ENCODE measurements around the gene SHROOM3.
A peak's percentile ranks its signal among the peaks of the same experiment; 100 is the strongest.

SHROOM3 gene

GRCh38 chr4:76589402-76589801 is 154.4 kb downstream of the SHROOM3 start:
- TF ChIP-seq NFIC (IDR thresholded peaks at IDR 0.05) (peak; percentile 55), ZBTB7A (IDR thresholded peaks at IDR 0.05; ENCODE audit: low read depth) (no peak), TEAD4 (IDR thresholded peaks at IDR 0.05) (peak; percentile 88)

- TF ChIP-seq CREB1 (IDR thresholded peaks at IDR 0.05; ENCODE audit: low read depth) (0 out of 2 replicates have a peak, but pooled peaks have one; percentile 1), CEBPB (IDR thresholded peaks at IDR 0.05) (no peak), TCF12 (IDR thresholded peaks at IDR 0.05; ENCODE audit: low read depth) (peak; percentile 85), YY1 (IDR thresholded peaks at IDR 0.05; ENCODE audit: low read depth) (peak; percentile 47; the same call in 1 of the 2 replicates), NFIC (IDR thresholded peaks at IDR 0.05) (peak; percentile 20), TEAD4 (IDR thresholded peaks at IDR 0.05) (peak; percentile 99), ZBTB7A (IDR thresholded peaks at IDR 0.05; ENCODE audit: low read depth) (no peak), EP300 (IDR thresholded peaks at IDR 0.05; ENCODE audit: borderline replicate concordance) (peak; percentile 76; the same call in 1 of the 2 replicates), USF1 (IDR thresholded peaks at IDR 0.05) (no peak), TAF1 (IDR thresholded peaks at IDR 0.05; ENCODE audit: low read depth) (0 out of 2 replicates have a peak, but pooled peaks have one; percentile 12), FOXM1 (IDR thresholded peaks at IDR 0.05; ENCODE audit: borderline replicate concordance, low read depth) (peak; percentile 54)
- TF ChIP-seq, protein P1, sequence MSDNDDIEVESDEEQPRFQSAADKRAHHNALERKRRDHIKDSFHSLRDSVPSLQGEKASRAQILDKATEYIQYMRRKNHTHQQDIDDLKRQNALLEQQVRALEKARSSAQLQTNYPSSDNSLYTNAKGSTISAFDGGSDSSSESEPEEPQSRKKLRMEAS (IDR thresholded peaks at IDR 0.05): peak; percentile 20; the same call in 1 of the 2 replicates
- TF ChIP-seq, protein P2, sequence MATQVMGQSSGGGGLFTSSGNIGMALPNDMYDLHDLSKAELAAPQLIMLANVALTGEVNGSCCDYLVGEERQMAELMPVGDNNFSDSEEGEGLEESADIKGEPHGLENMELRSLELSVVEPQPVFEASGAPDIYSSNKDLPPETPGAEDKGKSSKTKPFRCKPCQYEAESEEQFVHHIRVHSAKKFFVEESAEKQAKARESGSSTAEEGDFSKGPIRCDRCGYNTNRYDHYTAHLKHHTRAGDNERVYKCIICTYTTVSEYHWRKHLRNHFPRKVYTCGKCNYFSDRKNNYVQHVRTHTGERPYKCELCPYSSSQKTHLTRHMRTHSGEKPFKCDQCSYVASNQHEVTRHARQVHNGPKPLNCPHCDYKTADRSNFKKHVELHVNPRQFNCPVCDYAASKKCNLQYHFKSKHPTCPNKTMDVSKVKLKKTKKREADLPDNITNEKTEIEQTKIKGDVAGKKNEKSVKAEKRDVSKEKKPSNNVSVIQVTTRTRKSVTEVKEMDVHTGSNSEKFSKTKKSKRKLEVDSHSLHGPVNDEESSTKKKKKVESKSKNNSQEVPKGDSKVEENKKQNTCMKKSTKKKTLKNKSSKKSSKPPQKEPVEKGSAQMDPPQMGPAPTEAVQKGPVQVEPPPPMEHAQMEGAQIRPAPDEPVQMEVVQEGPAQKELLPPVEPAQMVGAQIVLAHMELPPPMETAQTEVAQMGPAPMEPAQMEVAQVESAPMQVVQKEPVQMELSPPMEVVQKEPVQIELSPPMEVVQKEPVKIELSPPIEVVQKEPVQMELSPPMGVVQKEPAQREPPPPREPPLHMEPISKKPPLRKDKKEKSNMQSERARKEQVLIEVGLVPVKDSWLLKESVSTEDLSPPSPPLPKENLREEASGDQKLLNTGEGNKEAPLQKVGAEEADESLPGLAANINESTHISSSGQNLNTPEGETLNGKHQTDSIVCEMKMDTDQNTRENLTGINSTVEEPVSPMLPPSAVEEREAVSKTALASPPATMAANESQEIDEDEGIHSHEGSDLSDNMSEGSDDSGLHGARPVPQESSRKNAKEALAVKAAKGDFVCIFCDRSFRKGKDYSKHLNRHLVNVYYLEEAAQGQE (IDR thresholded peaks at IDR 0.05; ENCODE audit: low read depth): no peak
Observed at GRCh38 chr4:76589872-76590797, 155.1 kb downstream of the SHROOM3 start.

DNA sequence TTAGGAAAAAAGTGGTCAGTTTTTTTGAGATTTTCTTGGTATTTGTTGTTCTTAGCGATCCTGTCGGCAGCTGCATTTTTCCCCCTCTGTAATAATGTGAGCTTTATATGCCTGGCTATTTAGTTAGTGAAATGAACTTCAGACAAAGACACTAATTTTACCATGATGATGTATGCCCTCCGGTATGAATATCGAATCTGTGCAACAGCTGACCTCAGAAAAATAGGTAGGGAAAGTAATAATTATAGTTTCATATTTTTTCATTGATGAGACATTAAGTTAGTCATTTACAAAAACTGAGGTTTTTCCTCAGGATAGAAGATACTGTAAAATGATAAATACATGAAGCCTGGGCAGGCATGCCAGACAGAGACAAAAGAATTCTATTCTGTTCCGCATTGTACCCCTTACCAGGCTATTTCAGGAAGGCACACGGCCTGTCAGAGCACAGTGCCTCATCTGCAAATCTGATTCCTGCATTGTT is 155.8 kb downstream of the SHROOM3 start:
- TF ChIP-seq EP300 (IDR thresholded peaks at IDR 0.05; ENCODE audit: borderline replicate concordance) (no peak), TCF12 (IDR thresholded peaks at IDR 0.05; ENCODE audit: low read depth) (no peak), TEAD4 (IDR thresholded peaks at IDR 0.05) (no peak), CREB1 (IDR thresholded peaks at IDR 0.05; ENCODE audit: low read depth) (no peak), NFIC (IDR thresholded peaks at IDR 0.05) (no peak), FOXM1 (IDR thresholded peaks at IDR 0.05; ENCODE audit: borderline replicate concordance, low read depth) (no peak), CEBPB (IDR thresholded peaks at IDR 0.05) (no peak), YY1 (IDR thresholded peaks at IDR 0.05; ENCODE audit: low read depth) (no peak), TAF1 (IDR thresholded peaks at IDR 0.05; ENCODE audit: low read depth) (no peak), RAD21 (IDR thresholded peaks at IDR 0.05; ENCODE audit: low read depth) (no peak), ZBTB7A (IDR thresholded peaks at IDR 0.05; ENCODE audit: low read depth) (no peak), EGR1 (IDR thresholded peaks at IDR 0.05) (no peak), USF1 (IDR thresholded peaks at IDR 0.05) (no peak)
- TF ChIP-seq, protein P2 (IDR thresholded peaks at IDR 0.05; ENCODE audit: low read depth): no peak
- TF ChIP-seq, protein P1 (IDR thresholded peaks at IDR 0.05): no peak

DNA sequence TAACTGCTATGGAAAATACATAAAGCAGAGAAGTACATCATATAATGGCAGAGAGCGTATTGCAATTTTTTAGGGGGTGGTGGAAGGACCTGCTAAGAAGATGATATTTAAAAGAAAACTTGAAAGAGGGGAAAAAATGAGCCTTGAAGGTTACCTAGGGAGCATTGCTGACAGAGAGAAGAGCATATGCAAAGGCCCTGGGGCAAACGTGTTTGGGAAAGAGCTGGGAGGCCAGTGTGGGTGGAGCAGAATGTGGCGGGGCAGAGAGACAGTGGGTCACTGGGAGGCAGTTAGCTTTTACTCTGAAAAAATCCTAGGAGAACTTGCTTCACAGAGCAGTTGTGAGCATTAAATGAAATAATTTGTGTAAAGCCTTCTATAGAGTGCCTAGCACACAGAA is 157.0 kb downstream of the SHROOM3 start:
- no peak for TF ChIP-seq TAF1 (IDR thresholded peaks at IDR 0.05; ENCODE audit: low read depth)
- TF ChIP-seq FOXM1 (IDR thresholded peaks at IDR 0.05; ENCODE audit: borderline replicate concordance, low read depth): no peak
- no peak for TF ChIP-seq TEAD4 (IDR thresholded peaks at IDR 0.05)

DNA sequence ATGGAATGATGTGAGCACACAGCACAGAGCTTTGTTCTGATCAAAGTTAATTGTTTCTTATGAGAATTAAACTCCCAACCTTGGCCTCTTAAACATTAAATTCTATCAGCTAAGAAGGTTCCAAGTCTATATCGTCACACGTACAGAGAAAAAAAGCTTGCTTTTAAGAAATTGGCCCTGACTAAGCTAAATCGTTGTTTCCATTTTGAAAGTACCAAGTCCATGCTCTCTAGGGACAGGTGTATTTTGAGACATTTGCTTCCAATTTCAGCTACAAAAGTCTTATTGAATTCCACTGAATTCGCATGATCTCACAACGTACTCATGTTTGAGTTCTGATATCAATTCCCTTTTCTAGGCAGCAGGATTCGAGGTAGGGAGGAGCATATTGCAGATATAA is 157.4 kb downstream of the SHROOM3 start:
- TF ChIP-seq YY1 (IDR thresholded peaks at IDR 0.05; ENCODE audit: low read depth) (no peak), CREB1 (IDR thresholded peaks at IDR 0.05; ENCODE audit: low read depth) (no peak), TEAD4 (IDR thresholded peaks at IDR 0.05) (no peak), TCF12 (IDR thresholded peaks at IDR 0.05; ENCODE audit: low read depth) (no peak), EGR1 (IDR thresholded peaks at IDR 0.05) (no peak), RAD21 (IDR thresholded peaks at IDR 0.05; ENCODE audit: low read depth) (no peak), ZBTB7A (IDR thresholded peaks at IDR 0.05; ENCODE audit: low read depth) (no peak), TAF1 (IDR thresholded peaks at IDR 0.05; ENCODE audit: low read depth) (no peak), FOXM1 (IDR thresholded peaks at IDR 0.05; ENCODE audit: borderline replicate concordance, low read depth) (no peak)
- TF ChIP-seq, protein P2 (IDR thresholded peaks at IDR 0.05; ENCODE audit: low read depth): no peak
- TF ChIP-seq, protein P1 (IDR thresholded peaks at IDR 0.05): no peak

Data from Ishikawa (cell line).